ENCODE measurements around the gene FOXA2.

- TF ChIP-seq CTCF (IDR thresholded peaks at IDR 0.05): no peak
- TF ChIP-seq POLR2AphosphoS5 (IDR thresholded peaks at IDR 0.05): no peak
These were observed 43.5 kb downstream of the FOXA2 start for GRCh38 chr20:22540832-22541231.

All from prostate gland (tissue), 2 donors.